BE2C (cell line): ENCODE measurements around the gene TMEM131L.
A peak's percentile ranks its signal among the peaks of the same experiment; 100 is the strongest.

Experiments used
- DNase-seq: peaks from one replicate; pipeline ENCODE4 v3.0.0-alpha.2; 2020
- H3K27me3 ChIP-seq: fragments of 250-450 bp; sonication (Bioruptor Pico); 2 replicates; pipeline ENCODE4 v1.5.1; 2020; ENCODE audit warnings: mild to moderate bottlenecking
- H3K36me3 ChIP-seq: fragments of 250-450 bp; sonication (Bioruptor Pico); 2 replicates; pipeline ENCODE4 v1.5.1; 2020; ENCODE audit warnings: mild to moderate bottlenecking
- H3K4me1 ChIP-seq: fragments of 250-450 bp; sonication (Bioruptor Pico); 2 replicates; pipeline ENCODE4 v1.5.1; 2020
- H3K4me3 ChIP-seq: 2 replicates; pipeline ENCODE4 v1.5.1; 2011; ENCODE audit warnings: low read depth, low read length
- H3K9me3 ChIP-seq: fragments of 250-450 bp; sonication (Bioruptor Pico); 2 replicates; pipeline ENCODE4 v1.5.1; 2020
- CTCF ChIP-seq: IDR thresholded peaks from 2 replicates; pipeline ENCODE4 v1.5.1; 2012; ENCODE audit warnings: mild to moderate bottlenecking, low read depth, low read length

The TMEM131L gene

GRCh38 chr4:153553155-153553818 lies 87.1 kb downstream of the TMEM131L start:
- Histone ChIP-seq H3K27me3 (no peaks in the 10 kb centered on the region), H3K4me1 (peaks cover 5% of the 10 kb centered on the region), H3K9me3 (no peaks in the 10 kb centered on the region), H3K36me3 (no peaks in the 10 kb centered on the region), H3K4me3 (no peak overlapping the region)
- no peak for DNase-seq
- no peak for TF ChIP-seq CTCF

GRCh38 chr4:153553819-153554170 lies 87.6 kb downstream of the TMEM131L start:
- H3K4me1 ChIP-seq: peaks cover 5% of the 10 kb centered on the region
- no peaks in the 10 kb centered on the region for H3K36me3 ChIP-seq
- no peaks in the 10 kb centered on the region for H3K27me3 ChIP-seq
- DNase-seq: no peak
- H3K9me3 ChIP-seq: no peaks in the 10 kb centered on the region
- H3K4me3 ChIP-seq: no peak overlapping the region
- no peak for TF ChIP-seq CTCF

GRCh38 chr4:153555730-153556434 lies 89.7 kb downstream of the TMEM131L start:
- DNase-seq: peak; percentile 57
- H3K9me3 ChIP-seq: no peaks in the 10 kb centered on the region
- H3K4me3 ChIP-seq: no peak overlapping the region
- H3K36me3 ChIP-seq: no peaks in the 10 kb centered on the region
- no peak for TF ChIP-seq CTCF
- H3K27me3 ChIP-seq: no peaks in the 10 kb centered on the region
- H3K4me1 ChIP-seq: peaks cover 5% of the 10 kb centered on the region

GRCh38 chr4:153556435-153556815 lies 90.3 kb downstream of the TMEM131L start:
- Histone ChIP-seq H3K4me1 (peaks cover 5% of the 10 kb centered on the region), H3K27me3 (no peaks in the 10 kb centered on the region), H3K4me3 (no peak overlapping the region), H3K9me3 (no peaks in the 10 kb centered on the region), H3K36me3 (no peaks in the 10 kb centered on the region)
- DNase-seq: no peak
- no peak for TF ChIP-seq CTCF

- no peaks in the 10 kb centered on the region; the same call in 1 of the 2 replicates for H3K36me3 ChIP-seq
- no peak for TF ChIP-seq CTCF
- DNase-seq: no peak
Observed at GRCh38 chr4:153560908-153561307, 94.7 kb downstream of the TMEM131L start.

More at GRCh38 chr4:153560908-153561307, 94.7 kb downstream of the TMEM131L start:
- H3K27me3 ChIP-seq: no peaks in the 10 kb centered on the region
- H3K4me3 ChIP-seq: no peak overlapping the region
- H3K4me1 ChIP-seq: peaks cover 5% of the 10 kb centered on the region
- no peaks in the 10 kb centered on the region for H3K9me3 ChIP-seq
